GM12872 (cell line): ENCODE data around the gene ARRB2.

Experiments
- CTCF ChIP-seq: IDR thresholded peaks from 3 replicates; pipeline ENCODE4 v1.5.1; 2011; ENCODE audit warnings: low read depth, mild to moderate bottlenecking, low read length, moderate library complexity; ENCODE audit not compliant: insufficient read depth

The ARRB2 gene

GRCh38 chr17:4672751-4673150 lies 37.7 kb upstream of the ARRB2 start:
- no peak for TF ChIP-seq CTCF

- no peak for TF ChIP-seq CTCF
Measured at GRCh38 chr17:4673169-4673568, 37.3 kb upstream of the ARRB2 start.

- no peak for TF ChIP-seq CTCF
Measured at GRCh38 chr17:4673986-4674684, 36.3 kb upstream of the ARRB2 start.

- TF ChIP-seq CTCF: no peak
Measured at GRCh38 chr17:4674685-4674998, 35.8 kb upstream of the ARRB2 start.

GRCh38 chr17:4675791-4676190 lies 34.6 kb upstream of the ARRB2 start:
- no peak for TF ChIP-seq CTCF

GRCh38 chr17:4676791-4677190 lies 33.6 kb upstream of the ARRB2 start:
- TF ChIP-seq CTCF: no peak

- no peak for TF ChIP-seq CTCF
Measured at GRCh38 chr17:4678448-4679026, 31.9 kb upstream of the ARRB2 start.
